Measurements from ENCODE around the gene LRIG2.
A peak's percentile ranks its signal among the peaks of the same experiment; 100 is the strongest.

DNA sequence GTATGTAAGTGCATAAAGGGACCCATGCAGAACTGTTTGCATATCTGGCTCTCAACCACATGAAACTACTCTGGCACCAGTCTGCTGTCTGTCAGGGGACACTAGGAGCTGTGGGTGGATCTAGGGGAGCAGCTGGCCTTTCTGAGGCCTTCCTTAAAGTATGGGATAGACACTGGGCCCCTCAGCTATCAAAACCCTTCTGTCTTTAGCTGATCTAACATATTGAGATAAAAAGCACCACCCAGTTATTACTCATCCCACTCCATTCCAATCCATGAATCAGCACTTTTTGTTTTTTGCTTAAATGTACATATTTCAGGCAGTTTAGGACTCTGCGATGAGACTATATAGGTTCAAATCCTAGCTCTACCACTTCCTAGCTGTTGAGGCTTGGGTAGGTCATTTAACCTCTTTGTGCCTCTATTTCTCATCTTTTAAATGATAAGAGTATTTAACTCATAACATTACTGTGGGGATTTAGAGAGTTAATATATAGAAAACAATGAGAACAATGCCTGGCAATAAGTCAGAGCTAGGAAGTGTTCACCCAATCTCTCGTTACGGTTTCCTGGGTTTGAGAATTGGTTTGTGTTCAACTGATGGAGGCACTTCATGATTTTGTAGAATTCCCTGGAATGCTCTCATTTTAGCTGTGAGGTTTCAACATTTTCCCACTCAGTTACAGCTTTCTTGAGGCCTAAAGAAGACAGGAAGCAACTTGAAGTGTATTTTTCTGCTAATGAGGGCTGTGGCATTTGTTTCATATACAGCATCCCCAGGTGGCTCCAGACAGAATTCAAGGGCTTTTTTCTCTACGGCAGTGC lies 68.9 kb downstream of the LRIG2 start:
- TF ChIP-seq FOXK1 (CRISPR knock-in tag; IDR thresholded peaks at IDR 0.05; ENCODE audit: borderline replicate concordance) (no peak), POLR2AphosphoS5 (IDR thresholded peaks at IDR 0.05; ENCODE audit: control insufficient read depth, insufficient read depth, low read depth, low read length) (peak; percentile 47; the same call in 1 of the 2 replicates), HIVEP1 (CRISPR knock-in tag; IDR thresholded peaks at IDR 0.05) (no peak), EP300 (IDR thresholded peaks at IDR 0.05; ENCODE audit: low read length) (peak; percentile 91), CAMTA2 (CRISPR knock-in tag; conservative IDR thresholded peaks at IDR 0.05) (no peak), ZEB2 (IDR thresholded peaks at IDR 0.05) (no peak), POLR2A (conservative IDR thresholded peaks at IDR 0.05) (no peak), TOE1 (IDR thresholded peaks at IDR 0.05; ENCODE audit: borderline replicate concordance) (no peak), TOE1 (CRISPR knock-in tag; IDR thresholded peaks at IDR 0.05; ENCODE audit: borderline replicate concordance, low read depth) (no peak), YY1 (IDR thresholded peaks at IDR 0.05; ENCODE audit: borderline replicate concordance in 1 of 3, control insufficient read depth in 1 of 3, extremely low read depth in 1 of 3, insufficient read depth in 3 of 3, insufficient read length in 1 of 3, insufficient replicate concordance in 2 of 3, low read depth in 1 of 3, low read length in 2 of 3) (no peak), FOXM1 (IDR thresholded peaks at IDR 0.05; ENCODE audit: low read depth) (peak; percentile 46; the same call in 1 of the 2 replicates), FOXM1 (CRISPR knock-in tag; IDR thresholded peaks at IDR 0.05; ENCODE audit: low read depth) (no peak)
- TF ChIP-seq, protein P1, sequence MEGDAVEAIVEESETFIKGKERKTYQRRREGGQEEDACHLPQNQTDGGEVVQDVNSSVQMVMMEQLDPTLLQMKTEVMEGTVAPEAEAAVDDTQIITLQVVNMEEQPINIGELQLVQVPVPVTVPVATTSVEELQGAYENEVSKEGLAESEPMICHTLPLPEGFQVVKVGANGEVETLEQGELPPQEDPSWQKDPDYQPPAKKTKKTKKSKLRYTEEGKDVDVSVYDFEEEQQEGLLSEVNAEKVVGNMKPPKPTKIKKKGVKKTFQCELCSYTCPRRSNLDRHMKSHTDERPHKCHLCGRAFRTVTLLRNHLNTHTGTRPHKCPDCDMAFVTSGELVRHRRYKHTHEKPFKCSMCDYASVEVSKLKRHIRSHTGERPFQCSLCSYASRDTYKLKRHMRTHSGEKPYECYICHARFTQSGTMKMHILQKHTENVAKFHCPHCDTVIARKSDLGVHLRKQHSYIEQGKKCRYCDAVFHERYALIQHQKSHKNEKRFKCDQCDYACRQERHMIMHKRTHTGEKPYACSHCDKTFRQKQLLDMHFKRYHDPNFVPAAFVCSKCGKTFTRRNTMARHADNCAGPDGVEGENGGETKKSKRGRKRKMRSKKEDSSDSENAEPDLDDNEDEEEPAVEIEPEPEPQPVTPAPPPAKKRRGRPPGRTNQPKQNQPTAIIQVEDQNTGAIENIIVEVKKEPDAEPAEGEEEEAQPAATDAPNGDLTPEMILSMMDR (IDR thresholded peaks at IDR 0.05 in 2 of 3, conservative IDR thresholded peaks at IDR 0.05 in 1 of 3; ENCODE audit: insufficient read depth in 2 of 3, low read depth in 1 of 3, low read length in 3 of 3) = no peak
- TF ChIP-seq, protein P2, sequence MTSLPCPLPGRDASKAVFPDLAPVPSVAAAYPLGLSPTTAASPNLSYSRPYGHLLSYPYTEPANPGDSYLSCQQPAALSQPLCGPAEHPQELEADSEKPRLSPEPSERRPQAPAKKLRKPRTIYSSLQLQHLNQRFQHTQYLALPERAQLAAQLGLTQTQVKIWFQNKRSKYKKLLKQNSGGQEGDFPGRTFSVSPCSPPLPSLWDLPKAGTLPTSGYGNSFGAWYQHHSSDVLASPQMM (CRISPR knock-in tag; IDR thresholded peaks at IDR 0.05) = no peak
- TF ChIP-seq, protein P3, sequence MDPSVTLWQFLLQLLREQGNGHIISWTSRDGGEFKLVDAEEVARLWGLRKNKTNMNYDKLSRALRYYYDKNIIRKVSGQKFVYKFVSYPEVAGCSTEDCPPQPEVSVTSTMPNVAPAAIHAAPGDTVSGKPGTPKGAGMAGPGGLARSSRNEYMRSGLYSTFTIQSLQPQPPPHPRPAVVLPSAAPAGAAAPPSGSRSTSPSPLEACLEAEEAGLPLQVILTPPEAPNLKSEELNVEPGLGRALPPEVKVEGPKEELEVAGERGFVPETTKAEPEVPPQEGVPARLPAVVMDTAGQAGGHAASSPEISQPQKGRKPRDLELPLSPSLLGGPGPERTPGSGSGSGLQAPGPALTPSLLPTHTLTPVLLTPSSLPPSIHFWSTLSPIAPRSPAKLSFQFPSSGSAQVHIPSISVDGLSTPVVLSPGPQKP (CRISPR knock-in tag; IDR thresholded peaks at IDR 0.05) = no peak
